Stimulated activated CD4-positive, alpha-beta T cell treated with anti-CD3 and anti-CD28 coated beads, Interleukin-15, amount 100 ng/mL, for 1 hour (primary cell): ENCODE data around the gene DST.

Experiments
- DNase-seq, 2 donors: peaks; one replicate each; pipeline ENCODE4 v3.0.0-alpha.2; 2020; ENCODE audit warnings: low read depth in 1 of 2, low spot score in 1 of 2

The DST gene

GRCh38 chr6:56624728-56625069 lies 18.0 kb downstream of the DST start:
- no peak for DNase-seq

- no peak for DNase-seq
Measured at GRCh38 chr6:56624046-56624727, 18.5 kb downstream of the DST start.

- no peak for DNase-seq
Measured at GRCh38 chr6:56620229-56620868, 22.3 kb downstream of the DST start.

GRCh38 chr6:56618050-56618449 lies 24.6 kb downstream of the DST start:
- no peak for DNase-seq

GRCh38 chr6:56616967-56617366 lies 25.7 kb downstream of the DST start:
- no peak for DNase-seq

GRCh38 chr6:56613247-56613851 lies 29.3 kb downstream of the DST start:
- no peak for DNase-seq

- no peak for DNase-seq
Measured at GRCh38 chr6:56608332-56608731, 34.4 kb downstream of the DST start.

GRCh38 chr6:56607111-56607752 lies 35.5 kb downstream of the DST start:
- DNase-seq, result no peak

GRCh38 chr6:56605435-56605834 lies 37.3 kb downstream of the DST start:
- DNase-seq, result no peak

- no peak for DNase-seq
Measured at GRCh38 chr6:56604186-56604585, 38.5 kb downstream of the DST start.

- no peak for DNase-seq
Measured at GRCh38 chr6:56601390-56601789, 41.3 kb downstream of the DST start.

- DNase-seq, result peak in 1 of 2 donors; percentile 8
Measured at GRCh38 chr6:56595490-56596122, 47.1 kb downstream of the DST start.

GRCh38 chr6:56594699-56595098 lies 48.0 kb downstream of the DST start:
- no peak for DNase-seq

- DNase-seq, result no peak
Measured at GRCh38 chr6:56593801-56594318, 48.8 kb downstream of the DST start.

- DNase-seq, result no peak
Measured at GRCh38 chr6:56582236-56582635, 60.5 kb downstream of the DST start.

- no peak for DNase-seq
Measured at GRCh38 chr6:56581296-56581925, 61.3 kb downstream of the DST start.

GRCh38 chr6:56580271-56580670 lies 62.4 kb downstream of the DST start:
- no peak for DNase-seq

GRCh38 chr6:56579155-56579851 lies 63.4 kb downstream of the DST start:
- no peak for DNase-seq

GRCh38 chr6:56575736-56576135 lies 67.0 kb downstream of the DST start:
- DNase-seq, result no peak

GRCh38 chr6:56574292-56574691 lies 68.4 kb downstream of the DST start:
- no peak for DNase-seq
